ENCODE results near the gene DHX16. TPM values are rescaled to one million over a fixed set of nuclear protein-coding genes. Genes with fewer than 3 reads are reported as not detected.

The DHX16 gene
- total and polyA plus RNA-seq, 2 of the 4 experiments (the other 2 are of a cell fraction): 47.9 to 48.4 TPM

GRCh38 chr6:30720738-30721197, 48.0 kb upstream of the DHX16 start:
- POLR2A ChIA-PET (ENCODE audit: unreplicated experiment): interaction anchor here (0.6 to 1.9 kb wide), 8 partner anchors 25 to 1356 kb away, joined by 3 to 6 read pairs (median 5); no protein-coding TSS in a partner anchor
- intact Hi-C loops (cut with micrococcal nuclease): loop anchor here (1.0 to 2.0 kb wide), 2 partner anchors 38 to 104 kb away; partner anchors contain the start of genes MRPS18B and PPP1R10

More at GRCh38 chr6:30720738-30721197, 48.0 kb upstream of the DHX16 start:
- Histone ChIP-seq H3K14ac (replicated peaks; ENCODE audit: low read depth, low read length) (peak overlapping the region; percentile 98), H4K8ac (ENCODE audit: low read depth in 2 of 2, low read length in 2 of 2) (peak overlapping the region; percentile 49 to 79), H3K9ac (ENCODE audit: low read depth, low read length) (peak overlapping the region; percentile 97), H2BK20ac (ENCODE audit: low read depth, low read length) (no peak overlapping the region), H2AK9ac (replicated peaks; ENCODE audit: low read depth, low read length, poor library complexity) (peak overlapping the region; percentile 95), H2BK120ac (ENCODE audit: low read depth, low read length) (peak overlapping the region; percentile 53), H3K23ac (ENCODE audit: low read depth, low read length) (peak overlapping the region; percentile 85), H3K4me2 (ENCODE audit: low read depth, low read length) (peak overlapping the region; percentile 43; the same call in 1 of the 2 replicates), H2AFZ (replicated peaks; ENCODE audit: low read length, poor library complexity) (no peak overlapping the region), H3K27me3 (ENCODE audit: control insufficient read depth, insufficient read depth, low read length) (no peaks in the 10 kb centered on the region), H3K56ac (ENCODE audit: extremely low read depth, insufficient read depth, low read length) (peak overlapping the region; percentile 100), H2BK15ac (ENCODE audit: low read depth, low read length) (no peak overlapping the region), H3K27ac (ENCODE audit: insufficient read depth, low read length) (peak overlapping the region; percentile 98), H4K91ac (ENCODE audit: insufficient read depth, low read depth, low read length) (peak overlapping the region; percentile 84), H2BK5ac (ENCODE audit: low read depth, low read length, poor library complexity, severe bottlenecking) (peak overlapping the region; percentile 91), H2AK5ac (ENCODE audit: low read depth, low read length) (peak overlapping the region; percentile 87), H3K79me1 (ENCODE audit: low read depth in 1 of 2, low read length in 2 of 2) (peaks cover 17 to 43% of the 10 kb centered on the region in 2 experiments), H3K36me3 (ENCODE audit: control insufficient read depth, insufficient read depth, low read length) (peaks cover 34% of the 10 kb centered on the region), H3K4me1 (ENCODE audit: control insufficient read depth, insufficient read depth, low read length) (peaks cover 5% of the 10 kb centered on the region), H3K18ac (ENCODE audit: low read depth, low read length) (peak overlapping the region; percentile 35), H3K9me3 (ENCODE audit: control insufficient read depth, insufficient read depth, low read length) (no peaks in the 10 kb centered on the region), H3K9me1 (ENCODE audit: insufficient read depth, low read length) (peaks cover 7% of the 10 kb centered on the region), H3K4ac (ENCODE audit: low read depth, low read length) (peak overlapping the region; percentile 88), H3K4me3 (ENCODE audit: insufficient read depth, low read depth, low read length) (peak overlapping the region; percentile 68), H4K20me1 (ENCODE audit: insufficient read depth, low read length) (peaks cover 44% of the 10 kb centered on the region), H4K5ac (ENCODE audit: low read depth, low read length) (peak overlapping the region; percentile 80)
- dilution Hi-C loops (cut with HindIII; ENCODE audit: low sequenced_read_pairs, unreplicated experiment) (no loop called here), in situ Hi-C loops (cut with MboI; ENCODE audit: low sequenced_read_pairs) (loop anchor here (5.0 kb wide), 1 partner anchor 38 kb away; no protein-coding TSS in a partner anchor)
- peak; percentile 67; the same call in 1 of the 2 replicates for TF ChIP-seq MXI1 (IDR thresholded peaks at IDR 0.05; ENCODE audit: borderline replicate concordance, low read depth, low read length)
- no peak for TF ChIP-seq RCOR1 (IDR thresholded peaks at IDR 0.05; ENCODE audit: insufficient replicate concordance, low read length)
- TF ChIP-seq MAZ (IDR thresholded peaks at IDR 0.05; ENCODE audit: borderline replicate concordance, low read depth, low read length): peak; percentile 41
- BruUV-seq (replicated peaks): no TSS peak
- ATAC-seq (ENCODE audit: low read depth) (no peak), DNase-seq (peak; percentile 32)
- CTCF ChIA-PET: interaction anchor here (1.7 kb wide), 1 partner anchor 40 kb away, joined by 3 read pairs; no protein-coding TSS in a partner anchor
- 0% methylated on average over 7 of the region's 29 CpGs; no CpG with 5 or more reads in 1 of the 2 experiments for WGBS, 2 experiments (ENCODE audit: extremely low coverage in 2 of 2, insufficient read length in 1 of 2)

All from IMR-90 (cell line).